Fibroblast of villous mesenchyme (primary cell): ENCODE results near the gene RTP2. TPM values are rescaled to one million over a fixed set of nuclear protein-coding genes. Genes with fewer than 3 reads are reported as not detected.

Experiments
- DNase-seq: peaks from one replicate; pipeline ENCODE4 v3.0.0-alpha.2; 2010; ENCODE audit warnings: low read depth
- H3K4me3 ChIP-seq: 2 replicates; pipeline ENCODE4 v1.5.1; 2011; ENCODE audit warnings: low read depth, mild to moderate bottlenecking, low read length
- CTCF ChIP-seq: IDR thresholded peaks from 2 replicates; pipeline ENCODE4 v1.5.1; 2012; ENCODE audit warnings: low read depth, mild to moderate bottlenecking, low read length; ENCODE audit not compliant: insufficient read depth
- total RNA-seq: library from RNA; depleted of rRNA; stranded (reverse); fragments of >200 nt; gene quantifications from 2 replicates; pipeline ENCODE4 v1.2.3, GENCODE V29; 2012

Gene RTP2
- total RNA-seq, 1 donor: not detected

- DNase-seq: no peak
- TF ChIP-seq CTCF: no peak
- no peak overlapping the region for H3K4me3 ChIP-seq
Measured at GRCh38 chr3:187662848-187663409, 39.4 kb downstream of the RTP2 start.

DNA sequence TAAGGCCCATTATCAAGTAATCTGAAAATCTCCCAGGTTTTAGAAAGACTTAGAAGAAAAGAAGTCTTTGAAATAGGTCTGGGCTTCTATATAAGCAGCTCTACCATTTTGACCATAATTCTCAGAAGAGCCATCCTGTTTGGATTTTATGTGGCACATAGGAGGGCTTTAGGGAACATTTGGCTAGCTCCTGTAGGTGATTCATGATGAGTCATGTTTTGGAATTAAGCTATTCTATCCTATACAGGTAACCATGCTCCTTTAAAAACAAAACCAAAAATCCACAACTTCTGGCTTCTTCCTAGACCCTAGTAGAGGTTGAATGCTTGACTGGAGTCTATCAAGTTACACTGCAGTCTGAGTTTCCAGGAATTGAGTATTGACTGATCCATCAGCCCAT is 41.1 kb downstream of the RTP2 start:
- no peak for TF ChIP-seq CTCF
- no peak for DNase-seq
- no peak overlapping the region for H3K4me3 ChIP-seq

- DNase-seq: no peak
- no peak for TF ChIP-seq CTCF
- H3K4me3 ChIP-seq: no peak overlapping the region
Measured at GRCh38 chr3:187651282-187651681, 51.1 kb downstream of the RTP2 start.

Other genes starting within 250 kb of the RTP2 start
- gene SST, start 32.2 kb downstream of the RTP2 start, total RNA-seq: not detected in 2 replicates
- gene BCL6, start 42.9 kb upstream of the RTP2 start, total RNA-seq: 17.4 and 26.8 TPM in 2 replicates